ENCODE data around the gene CNNM2.

- TF ChIP-seq CTCF (IDR thresholded peaks at IDR 0.05; ENCODE audit: low read length) (no peak), EZH2 (IDR thresholded peaks at IDR 0.05; ENCODE audit: borderline replicate concordance, low read length) (no peak)
Observed at GRCh38 chr10:103130910-103131309, 212.8 kb downstream of the CNNM2 start.
